ENCODE data around the gene FAM216A. TPM values are rescaled to one million over a fixed set of nuclear protein-coding genes. Genes with fewer than 3 reads are reported as not detected.
A peak's percentile ranks its signal among the peaks of the same experiment; 100 is the strongest.

Gene FAM216A
- total RNA-seq, 1 donor from 2014 or later: 11.3 TPM

DNA sequence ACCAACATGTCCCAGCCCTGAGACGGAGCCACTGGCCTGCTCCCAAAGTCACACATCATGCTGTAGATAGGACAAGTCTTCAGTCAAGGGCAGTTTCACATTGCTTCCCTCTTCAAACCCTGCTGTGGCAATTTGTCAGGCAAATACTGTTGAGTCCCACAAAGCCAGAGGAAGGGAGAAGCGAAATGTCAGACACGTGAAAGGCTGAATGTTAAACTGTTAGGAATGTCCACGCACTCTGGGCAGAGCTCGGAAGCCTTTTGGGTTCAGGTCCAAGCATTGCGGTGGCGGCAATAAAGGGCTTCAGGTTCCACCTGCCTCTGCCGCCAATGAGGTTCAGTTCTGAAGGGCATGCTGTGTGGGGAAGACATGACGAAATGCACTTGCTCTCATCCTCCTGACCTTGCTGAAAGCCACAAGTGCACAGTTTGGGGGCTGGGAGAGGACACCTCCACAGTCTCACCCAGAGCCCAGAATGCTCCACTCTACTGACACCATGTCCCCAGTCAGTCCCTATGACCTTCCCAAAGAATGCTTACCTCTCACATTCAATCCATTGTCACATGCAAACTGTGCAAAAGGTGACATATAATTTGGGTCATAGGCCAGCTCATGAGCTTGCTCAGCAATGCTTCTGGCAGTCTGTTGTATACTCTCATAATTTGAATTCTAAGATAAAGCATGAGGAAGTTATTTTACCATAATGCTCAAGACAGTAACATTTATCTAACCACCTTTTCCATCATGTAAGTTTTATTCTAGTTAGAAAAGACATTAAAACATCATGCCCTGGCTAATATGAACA, 69.2 kb downstream of the FAM216A start:
- Mint-ChIP-seq H3K27ac (ENCODE audit: unreplicated experiment) (no peak overlapping the region), H3K9me3 (ENCODE audit: unreplicated experiment) (no peaks in the 10 kb centered on the region), H3K27me3 (ENCODE audit: low read depth, unreplicated experiment) (no peaks in the 10 kb centered on the region), H3K36me3 (ENCODE audit: low read depth, unreplicated experiment) (peaks cover 12% of the 10 kb centered on the region), H3K4me1 (ENCODE audit: low read depth, unreplicated experiment) (peaks cover 7% of the 10 kb centered on the region), H3K4me3 (ENCODE audit: unreplicated experiment) (no peak overlapping the region)
- Histone ChIP-seq H3K36me3 (ENCODE audit: insufficient read depth, low read length) (peaks cover 23% of the 10 kb centered on the region), H3K27ac (ENCODE audit: low read depth, low read length) (no peak overlapping the region), H3K27me3 (ENCODE audit: insufficient read depth, low read length) (no peaks in the 10 kb centered on the region), H3K9me3 (ENCODE audit: insufficient read depth, low read depth, low read length) (no peaks in the 10 kb centered on the region), H3K79me2 (ENCODE audit: insufficient read depth, low read length) (no peaks in the 10 kb centered on the region), H2AFZ (ENCODE audit: low read depth, low read length) (no peak overlapping the region), H3K4me3 (ENCODE audit: insufficient read depth, low read depth, low read length) (no peak overlapping the region), H3K9ac (ENCODE audit: low read length) (no peak overlapping the region), H3K4me2 (ENCODE audit: low read length) (no peak overlapping the region), H3K4me1 (ENCODE audit: insufficient read depth, low read length) (peaks cover 3% of the 10 kb centered on the region), H4K20me1 (ENCODE audit: insufficient read depth, low read length) (peaks cover 23% of the 10 kb centered on the region)
- DNase-seq (ENCODE audit: low read depth) (peak; percentile 76), FAIRE-seq (no peak)
- TF ChIP-seq EZH2 (IDR thresholded peaks at IDR 0.05; ENCODE audit: insufficient read depth, low read length): no peak

- H3K4me3 Mint-ChIP-seq (ENCODE audit: unreplicated experiment): no peak overlapping the region
- Histone ChIP-seq H3K27ac (ENCODE audit: low read depth, low read length) (no peak overlapping the region), H4K20me1 (ENCODE audit: insufficient read depth, low read length) (peaks cover 32% of the 10 kb centered on the region), H3K36me3 (ENCODE audit: insufficient read depth, low read length) (peaks cover 23% of the 10 kb centered on the region), H3K4me1 (ENCODE audit: insufficient read depth, low read length) (peaks cover 9% of the 10 kb centered on the region), H2AFZ (ENCODE audit: low read depth, low read length) (no peak overlapping the region), H3K79me2 (ENCODE audit: insufficient read depth, low read length) (no peaks in the 10 kb centered on the region), H3K27me3 (ENCODE audit: insufficient read depth, low read length) (no peaks in the 10 kb centered on the region), H3K9ac (ENCODE audit: low read length) (no peak overlapping the region), H3K4me3 (ENCODE audit: insufficient read depth, low read depth, low read length) (no peak overlapping the region), H3K9me3 (ENCODE audit: insufficient read depth, low read depth, low read length) (no peaks in the 10 kb centered on the region), H3K4me2 (ENCODE audit: low read length) (no peak overlapping the region)
- FAIRE-seq (no peak), DNase-seq (ENCODE audit: low read depth) (no peak)
- TF ChIP-seq, protein P1, sequence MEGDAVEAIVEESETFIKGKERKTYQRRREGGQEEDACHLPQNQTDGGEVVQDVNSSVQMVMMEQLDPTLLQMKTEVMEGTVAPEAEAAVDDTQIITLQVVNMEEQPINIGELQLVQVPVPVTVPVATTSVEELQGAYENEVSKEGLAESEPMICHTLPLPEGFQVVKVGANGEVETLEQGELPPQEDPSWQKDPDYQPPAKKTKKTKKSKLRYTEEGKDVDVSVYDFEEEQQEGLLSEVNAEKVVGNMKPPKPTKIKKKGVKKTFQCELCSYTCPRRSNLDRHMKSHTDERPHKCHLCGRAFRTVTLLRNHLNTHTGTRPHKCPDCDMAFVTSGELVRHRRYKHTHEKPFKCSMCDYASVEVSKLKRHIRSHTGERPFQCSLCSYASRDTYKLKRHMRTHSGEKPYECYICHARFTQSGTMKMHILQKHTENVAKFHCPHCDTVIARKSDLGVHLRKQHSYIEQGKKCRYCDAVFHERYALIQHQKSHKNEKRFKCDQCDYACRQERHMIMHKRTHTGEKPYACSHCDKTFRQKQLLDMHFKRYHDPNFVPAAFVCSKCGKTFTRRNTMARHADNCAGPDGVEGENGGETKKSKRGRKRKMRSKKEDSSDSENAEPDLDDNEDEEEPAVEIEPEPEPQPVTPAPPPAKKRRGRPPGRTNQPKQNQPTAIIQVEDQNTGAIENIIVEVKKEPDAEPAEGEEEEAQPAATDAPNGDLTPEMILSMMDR (IDR thresholded peaks at IDR 0.05; ENCODE audit: insufficient read depth, low read depth, low read length): no peak
- no peak for TF ChIP-seq EZH2 (IDR thresholded peaks at IDR 0.05; ENCODE audit: insufficient read depth, low read length)
- H3K36me3 Mint-ChIP-seq (ENCODE audit: low read depth, unreplicated experiment): peaks cover 14% of the 10 kb centered on the region
- no peaks in the 10 kb centered on the region for H3K9me3 Mint-ChIP-seq (ENCODE audit: unreplicated experiment)
- H3K4me1 Mint-ChIP-seq (ENCODE audit: low read depth, unreplicated experiment): peaks cover 5% of the 10 kb centered on the region
- no peak overlapping the region for H3K27ac Mint-ChIP-seq (ENCODE audit: unreplicated experiment)
- H3K27me3 Mint-ChIP-seq (ENCODE audit: low read depth, unreplicated experiment): no peaks in the 10 kb centered on the region
These were observed 70.4 kb downstream of the FAM216A start for GRCh38 chr12:110538869-110539622.

Other genes starting within 250 kb of the FAM216A start
- gene ATP2A2, start 187.6 kb upstream of the FAM216A start, total RNA-seq: 262 TPM in 2 replicates
- gene ANAPC7, start 65.1 kb upstream of the FAM216A start, total RNA-seq: 50.7 and 54.1 TPM in 2 replicates
- gene ARPC3, start 18.5 kb upstream of the FAM216A start, total RNA-seq: 315 and 316 TPM in 2 replicates
- gene GPN3, start 588 bp upstream of the FAM216A start, total RNA-seq: 17.7 and 19.5 TPM in 2 replicates
- 78.1 and 80.7 TPM in 2 replicates for gene VPS29, start 33.3 kb downstream of the FAM216A start, total RNA-seq
- 0.53 and 0.66 TPM in 2 replicates for gene RAD9B, start 33.5 kb downstream of the FAM216A start, total RNA-seq
- gene PPTC7, start 114.5 kb downstream of the FAM216A start, total RNA-seq: 14.9 and 16.6 TPM in 2 replicates
- 22.6 and 32.0 TPM in 2 replicates for gene TCTN1, start 145.3 kb downstream of the FAM216A start, total RNA-seq
- 0.94 and 1.0 TPM in 2 replicates for gene HVCN1, start 220.3 kb downstream of the FAM216A start, total RNA-seq